ENCODE data around the gene GRAP2.

DNA sequence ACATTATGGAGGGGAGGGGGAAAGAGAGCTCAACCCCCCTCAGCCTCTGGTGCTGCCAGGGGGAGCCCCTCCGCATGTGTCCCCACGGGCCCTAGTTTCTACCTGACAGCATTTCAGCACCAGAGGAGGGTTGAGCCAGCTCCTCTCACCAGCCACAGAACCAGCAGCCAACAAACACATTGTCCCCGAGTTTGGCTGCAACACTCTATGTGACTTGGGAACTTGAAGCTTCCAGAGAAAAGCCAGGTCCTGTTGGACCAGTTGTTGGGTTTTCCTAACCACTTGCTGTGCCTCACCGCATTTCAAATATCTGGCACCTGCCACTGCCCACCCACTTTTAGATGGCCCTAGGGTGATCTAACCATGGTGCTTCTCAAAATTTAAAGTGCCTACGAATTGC lies 72.8 kb downstream of the GRAP2 start:
- TF ChIP-seq, protein P1, sequence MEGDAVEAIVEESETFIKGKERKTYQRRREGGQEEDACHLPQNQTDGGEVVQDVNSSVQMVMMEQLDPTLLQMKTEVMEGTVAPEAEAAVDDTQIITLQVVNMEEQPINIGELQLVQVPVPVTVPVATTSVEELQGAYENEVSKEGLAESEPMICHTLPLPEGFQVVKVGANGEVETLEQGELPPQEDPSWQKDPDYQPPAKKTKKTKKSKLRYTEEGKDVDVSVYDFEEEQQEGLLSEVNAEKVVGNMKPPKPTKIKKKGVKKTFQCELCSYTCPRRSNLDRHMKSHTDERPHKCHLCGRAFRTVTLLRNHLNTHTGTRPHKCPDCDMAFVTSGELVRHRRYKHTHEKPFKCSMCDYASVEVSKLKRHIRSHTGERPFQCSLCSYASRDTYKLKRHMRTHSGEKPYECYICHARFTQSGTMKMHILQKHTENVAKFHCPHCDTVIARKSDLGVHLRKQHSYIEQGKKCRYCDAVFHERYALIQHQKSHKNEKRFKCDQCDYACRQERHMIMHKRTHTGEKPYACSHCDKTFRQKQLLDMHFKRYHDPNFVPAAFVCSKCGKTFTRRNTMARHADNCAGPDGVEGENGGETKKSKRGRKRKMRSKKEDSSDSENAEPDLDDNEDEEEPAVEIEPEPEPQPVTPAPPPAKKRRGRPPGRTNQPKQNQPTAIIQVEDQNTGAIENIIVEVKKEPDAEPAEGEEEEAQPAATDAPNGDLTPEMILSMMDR (IDR thresholded peaks at IDR 0.05) = no peak
- no peak for TF ChIP-seq POLR2A (IDR thresholded peaks at IDR 0.05)
